GM12801 (cell line): ENCODE data around the gene CD80.

Experiments used
- CTCF ChIP-seq: IDR thresholded peaks from one replicate; pipeline ENCODE4 v1.5.1; 2011; ENCODE audit warnings: control low read depth; ENCODE audit not compliant: insufficient read length; ENCODE audit errors: extremely low read depth

CD80 gene

GRCh38 chr3:119589102-119589773 lies 29.8 kb upstream of the CD80 start:
- no peak for TF ChIP-seq CTCF

- no peak for TF ChIP-seq CTCF
These were observed 28.7 kb upstream of the CD80 start for GRCh38 chr3:119588112-119588511.

- no peak for TF ChIP-seq CTCF
These were observed 27.3 kb upstream of the CD80 start for GRCh38 chr3:119586733-119587172.

GRCh38 chr3:119585856-119586570 lies 26.6 kb upstream of the CD80 start:
- TF ChIP-seq CTCF = no peak

GRCh38 chr3:119585208-119585607 lies 25.8 kb upstream of the CD80 start:
- TF ChIP-seq CTCF = no peak

GRCh38 chr3:119582178-119582577 lies 22.8 kb upstream of the CD80 start:
- no peak for TF ChIP-seq CTCF

- TF ChIP-seq CTCF = no peak
These were observed 20.8 kb upstream of the CD80 start for GRCh38 chr3:119580067-119580760.
